NT2/D1 (cell line): Measurements from ENCODE around the gene TRABD2B.

Source experiments
- DNase-seq: peaks from one replicate; pipeline ENCODE4 v3.0.0-alpha.2; 2011; ENCODE audit warnings: low read depth, low spot score
- H3K27me3 ChIP-seq: 2 replicates; pipeline ENCODE4 v1.6.0; 2011; ENCODE audit warnings: mild to moderate bottlenecking; ENCODE audit not compliant: insufficient read length, insufficient read depth
- H3K36me3 ChIP-seq: 2 replicates; pipeline ENCODE4 v1.6.1; 2011; ENCODE audit warnings: mild to moderate bottlenecking, low read length, mixed read lengths; ENCODE audit not compliant: insufficient read depth, insufficient read length
- H3K4me1 ChIP-seq: 2 replicates; pipeline ENCODE4 v1.5.1; 2011; ENCODE audit not compliant: insufficient read depth, insufficient read length
- H3K4me3 ChIP-seq: 2 replicates; pipeline ENCODE4 v1.5.1; 2011; ENCODE audit warnings: low read depth; ENCODE audit not compliant: insufficient read length
- H3K9ac ChIP-seq: 2 replicates; pipeline ENCODE4 v1.6.0; 2011; ENCODE audit warnings: low read depth; ENCODE audit not compliant: insufficient read length
- H3K9me3 ChIP-seq: 2 replicates; pipeline ENCODE4 v1.5.1; 2011; ENCODE audit warnings: mild to moderate bottlenecking, low read length; ENCODE audit not compliant: insufficient read depth
- SUZ12 ChIP-seq: IDR thresholded peaks from 2 replicates; pipeline ENCODE4 v1.6.1; 2011; ENCODE audit not compliant: insufficient read length, insufficient read depth; ENCODE audit errors: extremely low read depth
- YY1 ChIP-seq: IDR thresholded peaks from 2 replicates; pipeline ENCODE4 v1.6.1; 2011; ENCODE audit not compliant: insufficient read length, insufficient read depth
- ZNF274 ChIP-seq: IDR thresholded peaks from 2 replicates; pipeline ENCODE4 v1.6.1; 2011; ENCODE audit warnings: mild to moderate bottlenecking, low read depth, low read length

TRABD2B gene

DNA sequence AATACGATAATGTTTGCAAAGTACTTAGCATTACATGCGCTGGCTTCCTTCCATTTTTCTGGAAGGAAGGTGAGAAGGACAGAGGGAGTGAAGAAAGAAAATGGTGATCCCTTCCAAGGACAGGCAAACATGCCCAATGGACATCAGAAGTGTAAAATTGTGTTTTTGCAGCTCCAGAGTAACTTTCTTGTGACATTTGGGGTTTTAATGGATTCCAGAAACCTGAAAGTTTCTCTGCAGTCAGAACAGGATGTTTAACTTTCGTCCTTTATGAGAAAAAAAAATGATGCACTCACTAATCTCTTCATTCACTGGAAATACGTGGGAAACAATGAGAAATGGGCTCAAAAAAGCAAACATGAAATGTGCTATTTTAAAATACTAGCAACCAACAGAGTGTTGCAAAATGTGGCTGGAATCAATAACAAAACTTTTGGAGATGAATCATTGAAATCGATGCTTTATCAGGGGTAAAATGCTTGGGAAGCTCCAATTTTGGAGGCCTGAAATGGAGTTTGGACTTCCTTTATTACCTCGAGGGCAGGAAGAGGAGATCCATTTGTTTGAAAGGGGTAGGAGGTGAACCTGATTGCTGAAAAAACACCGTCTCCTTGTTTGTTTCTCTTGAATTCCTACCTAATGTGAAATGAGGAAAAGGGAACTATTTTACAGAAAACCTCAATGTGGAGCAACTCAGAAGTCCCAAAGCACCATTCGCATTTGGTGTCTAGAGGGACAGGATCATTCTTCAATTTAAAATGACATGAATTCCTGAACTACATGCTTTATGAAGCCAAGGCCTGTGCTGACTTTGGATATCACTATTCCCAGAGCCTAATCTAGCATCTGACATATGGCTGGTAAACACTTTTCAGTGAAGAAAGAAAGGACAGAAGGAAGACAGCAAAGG lies 129.5 kb downstream of the TRABD2B start:
- no peaks in the 10 kb centered on the region for H3K36me3 ChIP-seq
- H3K9ac ChIP-seq = no peak overlapping the region

DNA sequence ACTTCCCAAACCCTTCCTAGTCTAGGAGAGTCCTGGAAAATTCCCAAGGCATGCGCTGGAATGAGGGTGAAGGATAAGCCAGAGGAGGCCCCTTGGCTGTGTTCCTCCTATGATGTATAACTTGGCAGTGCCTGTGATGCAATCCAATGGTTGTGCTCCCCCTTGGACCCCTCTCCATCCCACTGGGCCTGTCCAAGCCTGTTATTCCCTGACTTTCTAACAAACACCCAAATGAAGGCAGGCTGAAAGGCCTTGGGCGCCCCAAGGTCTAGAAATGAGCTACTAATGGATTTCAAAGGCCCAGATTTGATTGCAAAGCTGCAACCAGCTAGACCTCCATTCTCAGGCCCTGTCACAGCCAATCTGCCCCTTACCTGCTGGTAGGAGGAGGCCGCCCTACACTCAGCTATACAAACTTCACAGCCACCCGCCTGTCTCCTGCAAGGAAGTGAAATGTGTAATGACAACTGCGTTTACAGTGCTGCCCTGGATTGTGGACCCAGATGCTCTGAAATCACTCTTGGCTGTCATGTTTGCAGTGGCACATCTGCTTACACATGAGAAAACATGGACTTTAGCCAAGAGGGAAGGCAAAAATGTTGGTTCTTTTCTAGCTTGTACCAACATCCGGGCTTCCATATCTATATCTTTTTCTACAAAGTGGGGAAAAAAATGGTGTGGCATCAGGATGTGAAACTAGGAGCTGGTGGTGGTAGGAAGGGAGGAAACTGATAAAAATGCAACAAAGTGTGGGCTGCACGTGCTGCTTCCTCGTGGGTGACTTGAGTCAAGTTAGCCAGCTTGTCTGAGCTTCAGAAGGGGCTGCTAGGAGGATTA lies 130.4 kb downstream of the TRABD2B start:
- no peaks in the 10 kb centered on the region for H3K27me3 ChIP-seq
- H3K9ac ChIP-seq = no peak overlapping the region
- H3K36me3 ChIP-seq = no peaks in the 10 kb centered on the region
- H3K4me3 ChIP-seq = no peak overlapping the region
- H3K9me3 ChIP-seq = no peaks in the 10 kb centered on the region; the same call in 1 of the 2 replicates
- peaks cover 5% of the 10 kb centered on the region for H3K4me1 ChIP-seq
- TF ChIP-seq YY1 (no peak), SUZ12 (no peak), ZNF274 (no peak)
- DNase-seq = no peak

More for the DNA sequence above, 129.5 kb downstream of the TRABD2B start:
- Histone ChIP-seq H3K27me3 (no peaks in the 10 kb centered on the region), H3K4me1 (peaks cover 7% of the 10 kb centered on the region), H3K9me3 (no peaks in the 10 kb centered on the region), H3K4me3 (no peak overlapping the region)
- no peak for TF ChIP-seq ZNF274
- TF ChIP-seq SUZ12 = no peak
- no peak for TF ChIP-seq YY1
- no peak for DNase-seq

DNA sequence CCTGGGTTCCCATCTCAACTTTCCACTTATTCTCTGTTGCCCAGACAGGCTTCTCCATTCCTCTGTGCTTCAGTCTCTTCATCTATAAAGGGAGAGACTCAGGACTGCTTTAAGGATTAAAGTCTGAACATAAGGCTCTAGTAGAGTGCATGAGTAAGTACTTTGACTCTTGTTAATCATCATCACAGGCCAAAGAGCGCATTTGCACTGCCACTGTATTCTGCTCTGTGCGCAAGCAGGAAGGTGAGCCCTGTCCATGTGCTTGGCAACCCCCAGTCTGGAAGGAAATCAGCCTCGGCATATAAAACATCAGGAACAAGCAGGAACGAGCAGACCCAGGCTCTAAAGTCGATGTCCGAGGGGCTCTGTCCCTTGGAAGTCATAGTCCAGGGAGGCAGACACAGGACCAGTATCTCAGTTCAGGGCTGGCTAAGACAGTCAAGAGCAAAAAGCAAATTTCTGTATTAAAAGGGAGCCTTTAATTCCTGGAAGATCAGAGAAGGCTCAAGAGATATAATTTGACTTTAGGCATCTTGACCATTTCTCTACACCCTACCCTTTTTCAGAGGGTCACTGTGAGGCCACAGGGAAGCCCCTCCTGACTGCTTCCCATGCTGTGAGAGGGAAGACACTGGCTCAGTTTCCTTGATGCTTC lies 131.2 kb downstream of the TRABD2B start:
- no peaks in the 10 kb centered on the region for H3K27me3 ChIP-seq
- DNase-seq = no peak
- H3K4me3 ChIP-seq = no peak overlapping the region
- TF ChIP-seq YY1 (no peak), SUZ12 (no peak), ZNF274 (no peak)
- H3K9me3 ChIP-seq = peaks cover 6% of the 10 kb centered on the region
- no peaks in the 10 kb centered on the region for H3K36me3 ChIP-seq
- no peak overlapping the region for H3K9ac ChIP-seq
- no peaks in the 10 kb centered on the region for H3K4me1 ChIP-seq

DNA sequence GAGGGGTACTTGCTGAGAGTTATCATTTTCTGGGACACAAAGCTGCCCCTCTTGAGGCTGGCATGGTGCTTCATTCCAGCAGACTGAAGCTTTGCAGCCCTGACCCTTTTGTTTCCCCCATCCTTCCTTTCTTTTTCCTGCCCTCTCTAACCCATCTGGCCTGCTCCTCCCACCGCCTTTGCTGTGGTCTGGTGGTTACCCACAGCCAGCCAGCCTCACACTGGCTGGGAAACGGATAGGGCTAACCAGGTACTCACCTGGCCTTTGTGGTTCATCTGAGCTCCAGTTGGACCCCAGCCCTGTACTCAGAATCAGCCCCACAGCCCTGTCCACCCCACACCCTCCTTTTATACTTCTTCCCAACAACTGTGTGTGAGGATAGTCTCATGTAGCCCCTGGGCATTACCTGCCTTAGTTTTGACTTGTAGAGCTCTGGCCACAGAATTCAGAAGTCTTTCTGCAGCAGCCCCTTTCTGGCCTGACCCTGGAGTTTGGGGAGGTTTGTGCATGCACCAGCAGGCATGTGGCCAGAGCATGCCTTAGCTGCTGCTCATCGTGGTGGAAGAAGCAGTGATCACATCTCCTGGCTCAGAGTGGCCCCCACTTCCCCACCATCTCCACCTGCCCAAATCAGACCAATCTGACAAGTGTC lies 138.0 kb downstream of the TRABD2B start:
- Histone ChIP-seq H3K9me3 (peaks cover 6% of the 10 kb centered on the region), H3K4me3 (no peak overlapping the region), H3K27me3 (no peaks in the 10 kb centered on the region), H3K36me3 (no peaks in the 10 kb centered on the region), H3K9ac (no peak overlapping the region), H3K4me1 (peaks cover 13% of the 10 kb centered on the region)
- TF ChIP-seq SUZ12 = no peak
- TF ChIP-seq ZNF274 = no peak
- no peak for TF ChIP-seq YY1
- no peak for DNase-seq

DNA sequence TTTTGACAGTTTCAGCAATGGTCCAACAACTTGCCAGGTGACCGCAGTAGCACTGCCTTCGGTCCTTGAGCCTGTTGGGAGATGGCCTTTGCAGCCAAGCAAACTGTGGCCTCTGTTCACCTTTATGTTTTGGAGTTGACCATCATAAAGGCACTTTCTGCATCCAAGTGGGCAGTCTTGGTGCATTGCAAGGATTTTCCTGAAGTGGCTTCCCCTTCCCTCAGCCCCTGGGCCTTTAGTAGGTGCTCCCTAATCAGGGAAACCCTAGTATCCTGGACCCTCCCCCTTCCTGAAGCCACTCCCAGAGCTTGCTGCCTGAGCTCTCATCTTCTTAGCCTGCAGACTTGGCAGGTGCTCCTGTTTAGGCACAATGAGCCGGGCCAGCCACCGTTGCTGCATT lies 140.2 kb downstream of the TRABD2B start:
- DNase-seq = no peak
- Histone ChIP-seq H3K4me1 (peaks cover 13% of the 10 kb centered on the region), H3K9me3 (peaks cover 6% of the 10 kb centered on the region), H3K9ac (no peak overlapping the region), H3K27me3 (no peaks in the 10 kb centered on the region), H3K36me3 (no peaks in the 10 kb centered on the region), H3K4me3 (no peak overlapping the region)
- TF ChIP-seq YY1 (no peak), ZNF274 (no peak)

DNA sequence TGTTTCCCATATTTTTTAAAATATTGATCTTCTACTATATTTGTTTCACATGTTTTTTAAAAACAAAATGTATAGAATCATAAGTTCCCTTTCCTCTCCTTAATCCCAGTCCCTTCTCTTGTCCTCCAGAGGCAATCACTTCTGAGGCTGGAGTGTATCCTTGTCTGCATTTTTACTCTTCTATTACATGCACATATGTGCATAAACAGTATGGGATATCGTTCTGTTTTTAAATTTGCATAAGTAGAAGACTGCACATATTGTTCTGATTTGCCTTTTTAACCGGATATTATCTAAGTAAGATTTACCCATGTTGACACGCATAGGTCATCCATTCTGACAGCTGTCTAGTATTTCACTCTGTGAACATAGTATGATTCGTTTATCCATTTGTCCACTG lies 142.0 kb downstream of the TRABD2B start:
- no peak for TF ChIP-seq SUZ12
- TF ChIP-seq ZNF274 = no peak
- TF ChIP-seq YY1 = no peak
- H3K4me1 ChIP-seq = peaks cover 13% of the 10 kb centered on the region
- H3K36me3 ChIP-seq = no peaks in the 10 kb centered on the region
- H3K9ac ChIP-seq = no peak overlapping the region
- no peak for DNase-seq
- no peak overlapping the region for H3K4me3 ChIP-seq
- no peaks in the 10 kb centered on the region for H3K27me3 ChIP-seq
- H3K9me3 ChIP-seq = no peaks in the 10 kb centered on the region

DNA sequence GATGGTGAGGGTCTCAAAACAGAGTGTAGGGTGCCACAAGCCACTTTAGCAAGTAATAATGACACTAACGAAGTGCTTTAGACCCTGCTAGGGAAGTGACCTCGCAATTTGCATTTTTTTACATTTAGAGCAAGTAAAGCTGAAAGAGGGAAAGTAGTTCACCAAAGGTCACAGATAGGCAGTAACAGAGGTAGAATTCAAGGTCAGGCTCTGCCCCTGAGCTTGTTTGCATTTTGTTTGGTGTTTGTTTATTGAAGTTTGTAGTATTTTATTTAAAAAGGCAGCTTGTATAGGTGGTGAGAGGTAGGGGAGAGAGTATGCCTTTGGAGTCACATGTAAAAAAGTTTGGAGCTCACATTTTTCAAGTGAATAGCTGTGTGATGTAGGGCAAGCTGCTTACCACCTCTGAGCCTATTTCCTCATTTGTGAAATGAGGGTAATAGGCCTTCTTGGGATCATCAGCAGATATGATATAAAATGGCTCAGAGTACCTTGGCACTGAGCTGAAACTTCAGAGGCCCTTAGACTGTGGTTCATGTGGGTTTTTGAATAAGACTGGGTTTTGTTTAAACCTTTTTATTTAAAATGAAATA lies 142.5 kb downstream of the TRABD2B start:
- no peak for DNase-seq
- Histone ChIP-seq H3K4me1 (peaks cover 13% of the 10 kb centered on the region), H3K9me3 (no peaks in the 10 kb centered on the region), H3K4me3 (no peak overlapping the region), H3K27me3 (no peaks in the 10 kb centered on the region), H3K9ac (no peak overlapping the region), H3K36me3 (no peaks in the 10 kb centered on the region)
- TF ChIP-seq SUZ12 = no peak
- TF ChIP-seq ZNF274 = no peak
- no peak for TF ChIP-seq YY1
